Measurements from ENCODE around the gene DHRSX.
"Not testable (repeated sequence)": the region's sequence is repeated elsewhere in the genome, so short reads cannot be mapped to it uniquely, and the experiment has no call there.

Gene DHRSX

DNA sequence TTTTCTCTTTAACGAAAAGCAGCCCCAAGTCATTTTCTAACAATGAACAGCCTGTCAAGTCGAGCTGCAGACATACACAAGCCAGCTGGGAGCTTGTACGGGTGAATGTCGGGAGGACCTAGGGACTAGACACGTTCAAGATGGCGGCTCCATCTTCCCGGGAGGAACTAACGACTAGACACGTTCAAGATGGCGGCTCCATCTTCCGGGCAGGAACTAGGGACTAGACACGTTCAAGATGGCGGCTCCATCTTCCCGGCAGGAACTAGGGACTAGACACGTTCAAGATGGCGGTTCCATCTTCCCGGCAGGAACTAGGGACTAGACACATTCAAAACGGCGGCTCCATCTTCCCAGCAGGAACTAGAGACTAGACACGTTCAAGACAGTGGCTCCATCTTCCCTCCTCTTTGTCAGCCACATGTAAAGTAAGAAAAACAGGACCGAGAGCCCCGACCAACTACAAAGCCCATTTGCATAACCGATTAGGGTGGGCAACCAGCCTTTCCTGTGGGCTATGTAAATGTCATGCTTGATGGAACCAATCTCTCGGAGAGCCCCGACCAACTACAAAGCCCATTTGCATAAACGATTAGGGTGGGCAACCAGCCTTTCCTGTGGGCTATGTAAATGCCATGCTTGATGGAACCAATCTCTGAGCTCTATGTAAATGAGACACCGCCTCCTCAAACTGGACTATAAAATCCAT, 175.5 kb downstream of the DHRSX start:
- DNase-seq (ENCODE audit: low read depth in 2 of 3, low spot score in 1 of 3) = peak in 2 of 3 donors; percentile 12 to 27

DNA sequence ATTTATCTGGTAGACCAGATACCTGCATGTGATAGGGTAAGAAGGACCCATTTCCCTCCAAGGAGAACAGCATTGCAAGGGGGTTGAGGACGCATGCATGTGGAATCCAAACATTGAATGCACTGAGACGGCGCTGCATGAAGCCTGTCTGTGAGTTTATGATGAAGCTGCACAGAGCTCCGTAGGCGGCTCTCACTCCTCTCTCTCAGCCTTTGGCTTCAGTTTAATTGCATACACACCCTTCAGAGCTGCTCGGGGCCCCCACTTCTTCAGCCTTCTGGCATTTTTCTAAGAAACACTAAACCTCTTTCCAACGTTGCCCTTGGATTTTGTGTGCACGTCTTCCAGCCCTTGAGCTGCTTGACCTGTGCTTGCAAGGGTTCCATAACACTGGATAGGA, 176.6 kb downstream of the DHRSX start:
- DNase-seq (ENCODE audit: low read depth in 2 of 3, low spot score in 1 of 3) = no peak

DNA sequence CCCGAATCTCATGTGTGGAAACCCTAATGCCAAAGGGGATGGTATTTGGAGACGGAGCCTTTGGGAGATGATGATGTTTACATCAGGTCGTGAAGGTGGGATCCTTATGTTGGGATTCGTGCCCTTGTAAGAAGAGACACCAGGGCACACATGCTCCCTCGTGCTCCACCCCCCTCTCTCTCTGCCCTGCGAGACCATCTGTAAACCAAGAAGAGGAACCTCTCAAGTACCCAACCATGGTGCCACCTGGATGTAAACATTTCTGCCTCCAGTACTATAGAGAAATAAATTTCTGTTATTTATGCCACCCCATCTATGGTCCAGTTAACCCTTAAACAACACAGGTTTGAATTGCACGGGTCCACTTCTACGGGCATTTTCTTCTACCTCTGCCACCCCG, 179.4 kb downstream of the DHRSX start:
- DNase-seq (ENCODE audit: low read depth in 2 of 3, low spot score in 1 of 3) = no peak

DNA sequence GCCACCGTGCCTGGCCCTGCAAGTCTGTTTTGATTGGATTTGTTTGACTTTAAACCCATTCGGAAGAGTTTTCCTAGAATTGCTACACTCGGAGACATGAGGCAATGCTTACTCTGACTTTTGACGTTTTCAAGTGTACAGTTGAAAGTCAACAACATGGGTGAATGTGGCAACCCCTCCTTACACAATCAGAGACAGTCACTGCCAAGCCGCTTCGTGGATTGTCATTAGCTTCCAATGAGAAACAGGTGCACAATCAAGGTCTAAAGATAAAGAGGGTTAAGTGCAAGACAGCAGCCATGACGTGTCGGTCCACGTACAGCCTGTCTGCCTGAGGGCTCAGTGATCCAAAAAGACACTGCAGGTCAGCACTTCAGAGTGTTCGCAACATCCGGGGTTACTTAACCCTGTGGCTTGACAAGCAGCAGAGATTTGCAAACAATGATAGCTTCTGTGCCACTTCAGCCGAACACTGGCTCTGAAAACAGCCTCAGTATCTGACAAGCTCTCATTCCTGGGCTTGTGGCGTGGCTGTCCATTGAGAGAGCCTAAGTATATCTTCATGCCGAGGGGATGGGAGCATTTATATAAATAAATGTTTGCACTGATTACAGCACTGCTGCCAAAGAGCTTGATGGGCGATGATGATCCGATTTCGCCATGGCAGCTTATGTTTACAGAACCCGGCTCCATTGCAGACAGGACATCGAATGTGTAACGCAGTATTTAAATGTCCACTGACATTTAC, 180.0 kb downstream of the DHRSX start:
- no peak for DNase-seq (ENCODE audit: low read depth in 2 of 3, low spot score in 1 of 3)

DNA sequence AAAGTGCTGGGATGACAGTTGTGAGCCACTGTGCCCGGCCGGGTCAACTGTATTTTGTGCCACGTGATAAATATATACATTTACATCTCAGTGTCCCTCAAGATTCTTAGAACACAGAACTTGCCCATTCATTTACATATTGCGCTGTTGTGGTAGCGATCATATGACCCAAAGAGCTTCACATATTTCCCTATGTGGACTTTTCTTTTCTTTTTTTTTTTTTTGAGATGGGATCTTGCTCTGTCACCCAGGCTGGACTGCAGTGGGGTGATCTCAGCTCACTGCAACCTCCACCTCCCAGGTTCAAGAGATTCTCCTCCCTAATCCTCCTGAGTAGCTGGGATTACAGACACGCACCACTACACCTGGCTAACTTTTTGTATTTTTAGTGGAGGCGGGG, 180.7 kb downstream of the DHRSX start:
- DNase-seq (ENCODE audit: low read depth in 2 of 3, low spot score in 1 of 3) = no peak

DNA sequence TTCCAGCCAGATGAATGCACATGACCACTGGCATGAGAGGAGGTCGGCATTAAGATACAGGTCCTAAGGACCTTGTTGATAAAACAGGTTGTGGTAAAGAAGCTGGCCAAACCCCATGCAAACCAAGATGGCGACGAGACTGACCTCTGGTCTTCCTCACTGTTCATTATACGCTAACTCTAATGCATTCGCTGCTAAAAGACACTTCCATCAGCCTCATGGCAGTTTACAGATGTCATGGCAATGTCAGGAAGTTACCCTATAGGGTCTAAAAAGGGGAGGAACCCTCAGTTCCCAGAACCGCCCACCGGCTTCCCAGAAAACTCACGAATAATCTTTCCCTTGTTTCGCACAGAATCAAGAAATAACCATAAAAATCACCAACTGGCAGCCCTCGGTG, 182.4 kb downstream of the DHRSX start:
- no peak for DNase-seq (ENCODE audit: low read depth in 2 of 3, low spot score in 1 of 3)

DNA sequence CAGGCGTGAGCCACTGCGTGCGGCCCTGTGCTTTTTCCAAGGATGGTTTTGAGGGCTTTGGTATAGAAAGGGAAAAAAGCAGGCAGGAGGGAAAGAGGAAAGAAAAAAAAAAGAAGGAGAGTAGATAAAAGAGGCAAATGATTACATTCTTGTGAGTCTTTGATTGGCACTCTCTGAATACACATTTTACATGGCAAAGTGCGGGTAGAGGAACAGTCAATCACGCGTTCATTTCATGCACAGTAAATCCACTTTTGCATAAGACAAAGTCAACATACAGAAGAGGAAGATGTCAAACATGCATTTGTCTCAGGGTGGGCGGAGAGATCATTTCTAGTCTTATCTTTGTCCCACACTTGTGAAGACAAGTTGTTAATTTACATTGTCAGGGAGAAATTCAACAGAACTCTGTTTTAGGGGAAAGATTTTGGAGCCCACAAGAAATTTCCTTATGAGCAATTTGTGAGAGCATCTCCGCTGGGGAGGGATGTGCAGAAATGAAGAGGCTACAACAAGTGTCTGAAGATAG, 183.2 kb downstream of the DHRSX start:
- no peak for DNase-seq (ENCODE audit: low read depth in 2 of 3, low spot score in 1 of 3)

DNA sequence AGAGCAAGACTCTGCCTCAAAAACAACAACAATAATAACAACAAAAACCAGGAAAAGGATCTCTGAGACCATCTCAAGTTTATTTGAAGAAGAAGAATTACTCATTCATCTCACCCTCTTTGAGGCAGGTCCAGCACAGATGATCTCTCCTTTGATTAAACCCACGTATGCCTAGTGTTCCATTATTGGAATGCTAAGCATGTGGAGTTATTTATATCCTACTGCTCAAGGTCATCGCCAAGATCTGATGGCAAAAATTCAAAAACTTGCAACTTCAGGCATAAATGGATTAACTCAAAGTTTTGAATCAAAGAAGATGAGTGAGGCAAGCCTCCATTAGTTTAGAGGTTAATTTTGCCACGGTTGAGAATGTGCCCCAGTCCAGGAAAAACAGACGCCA, 184.2 kb downstream of the DHRSX start:
- DNase-seq (ENCODE audit: low read depth in 2 of 3, low spot score in 1 of 3) = no peak

DNA sequence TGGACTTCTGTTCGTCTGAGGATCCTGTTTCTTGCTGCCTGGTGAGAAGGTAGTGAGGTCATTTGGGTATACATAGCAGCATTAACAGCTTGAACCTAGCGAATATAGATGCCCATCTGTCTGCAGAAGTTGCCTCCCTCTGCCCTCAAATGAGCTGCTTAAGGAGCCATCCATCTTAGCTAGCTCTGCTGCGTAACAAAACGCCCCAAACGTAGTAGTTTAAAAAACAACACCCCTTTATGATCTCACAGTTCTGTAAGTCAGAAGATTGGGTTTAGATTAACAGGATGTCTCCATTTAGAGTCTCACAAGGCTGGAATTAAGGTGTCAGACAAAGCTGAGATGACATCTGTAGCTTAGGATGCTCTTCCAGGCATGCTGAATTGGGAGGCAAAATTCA, 185.3 kb downstream of the DHRSX start:
- DNase-seq (ENCODE audit: low read depth in 2 of 3, low spot score in 1 of 3) = no peak

DNA sequence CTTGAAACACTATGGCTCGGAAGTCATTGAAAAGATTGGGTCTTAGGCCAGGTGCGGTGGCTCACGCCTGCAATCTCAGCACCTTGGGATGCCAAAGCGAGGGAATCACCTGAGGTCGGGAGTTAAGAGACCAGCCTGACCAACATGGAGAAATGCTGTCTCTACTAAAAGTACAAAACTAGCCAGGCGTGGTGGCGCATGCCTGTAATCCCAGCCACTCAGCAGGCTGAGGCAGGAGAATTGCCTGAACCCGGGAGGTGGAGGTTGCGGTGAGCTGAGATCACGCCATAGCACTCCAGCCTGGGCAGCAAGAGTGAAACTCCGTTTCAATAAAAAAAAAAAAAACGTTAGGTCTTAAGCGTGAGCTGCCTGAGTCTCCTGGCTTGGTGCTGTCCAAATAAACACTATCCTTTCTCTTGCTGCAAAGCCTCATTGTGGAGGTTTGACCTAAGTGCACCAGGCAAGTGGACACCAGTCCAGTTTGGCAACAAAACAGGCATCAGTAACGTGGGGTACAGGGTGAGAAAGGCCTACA, 185.9 kb downstream of the DHRSX start:
- no peak for DNase-seq (ENCODE audit: low read depth in 2 of 3, low spot score in 1 of 3)

DNA sequence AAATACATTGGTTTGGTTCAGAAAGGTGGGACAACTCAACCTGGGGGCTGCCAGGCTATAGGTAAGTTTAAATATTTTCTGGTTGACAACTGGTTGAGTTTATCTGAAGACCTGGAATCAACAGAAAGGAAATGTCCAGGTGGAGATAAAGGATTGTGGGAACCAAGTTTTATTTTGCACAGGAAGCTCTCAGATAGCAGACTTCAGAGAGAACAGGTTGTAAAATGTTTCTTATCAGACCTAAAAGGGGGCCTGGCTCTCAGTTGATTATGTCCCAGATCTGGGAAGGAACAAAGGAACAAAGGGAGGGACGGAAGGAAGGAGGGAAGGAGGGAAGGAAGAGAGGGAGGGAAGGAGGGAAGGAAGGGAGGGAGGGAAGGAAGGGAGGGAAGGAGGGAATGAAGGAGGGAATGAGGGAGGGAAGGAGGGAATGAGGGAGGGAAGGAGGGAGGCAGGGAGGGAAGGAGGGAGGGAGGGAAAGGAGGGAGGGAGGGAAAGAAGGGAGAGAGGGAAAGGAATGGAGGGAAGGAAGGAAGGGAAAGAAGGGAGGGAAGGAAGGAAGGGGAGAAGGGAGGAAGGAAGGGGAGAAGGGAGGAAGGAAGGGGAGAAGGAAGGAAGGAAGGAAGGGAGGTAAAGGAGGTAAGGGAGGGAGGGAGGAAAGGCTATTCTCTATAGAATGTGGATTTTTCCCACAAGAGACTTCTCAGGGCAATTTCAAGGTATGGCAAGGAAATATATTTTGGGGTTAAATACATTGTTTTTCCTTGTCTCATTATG, 186.7 kb downstream of the DHRSX start:
- no peak for DNase-seq (ENCODE audit: low read depth in 2 of 3, low spot score in 1 of 3)

DNA sequence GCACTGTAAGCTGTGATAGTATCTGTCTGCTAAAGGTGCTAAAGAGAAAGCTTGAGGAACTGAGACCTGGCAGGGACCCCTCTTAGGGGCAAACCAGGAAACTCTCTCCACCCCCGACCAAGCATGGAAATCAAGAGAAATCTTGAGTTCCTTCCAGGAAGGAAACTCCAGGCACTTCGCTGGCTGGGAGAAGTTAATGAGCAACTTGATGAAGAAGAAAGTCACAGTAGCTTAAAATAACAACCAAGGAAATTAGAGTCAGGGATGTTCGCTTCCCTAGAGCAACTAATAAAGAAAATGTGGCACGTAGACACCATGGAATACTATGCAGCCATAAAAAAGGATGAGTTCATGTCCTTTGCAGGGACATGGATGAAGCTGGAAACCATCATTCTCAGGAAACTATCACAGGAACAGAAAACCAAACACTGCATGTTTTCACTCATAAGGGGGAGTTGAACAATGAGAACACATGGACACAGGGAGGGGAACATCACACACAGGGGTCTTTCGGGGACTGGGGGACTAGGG, 188.7 kb downstream of the DHRSX start:
- DNase-seq (ENCODE audit: low read depth in 2 of 3, low spot score in 1 of 3) = not testable (repeated sequence)

DNA sequence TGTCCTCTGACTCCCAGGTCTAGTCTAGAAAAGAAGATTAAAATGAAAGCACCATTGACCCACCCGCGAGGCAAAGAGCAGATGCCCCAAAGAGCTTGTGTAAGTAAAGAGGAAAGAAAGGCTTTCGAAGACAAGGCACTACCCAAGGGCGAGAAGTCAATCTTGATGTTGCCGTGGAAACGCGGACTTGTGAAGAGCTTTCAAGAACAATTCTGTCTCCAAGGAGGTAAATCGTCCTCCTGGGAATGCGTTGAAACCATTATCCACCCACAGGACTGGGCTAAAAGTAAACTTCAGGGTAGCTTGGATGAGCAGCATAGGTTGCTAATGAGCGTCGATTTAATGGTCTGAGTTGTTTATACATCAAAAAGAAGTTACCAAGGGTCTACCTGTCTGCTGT, 189.3 kb downstream of the DHRSX start:
- DNase-seq (ENCODE audit: low read depth in 2 of 3, low spot score in 1 of 3) = no peak

DNA sequence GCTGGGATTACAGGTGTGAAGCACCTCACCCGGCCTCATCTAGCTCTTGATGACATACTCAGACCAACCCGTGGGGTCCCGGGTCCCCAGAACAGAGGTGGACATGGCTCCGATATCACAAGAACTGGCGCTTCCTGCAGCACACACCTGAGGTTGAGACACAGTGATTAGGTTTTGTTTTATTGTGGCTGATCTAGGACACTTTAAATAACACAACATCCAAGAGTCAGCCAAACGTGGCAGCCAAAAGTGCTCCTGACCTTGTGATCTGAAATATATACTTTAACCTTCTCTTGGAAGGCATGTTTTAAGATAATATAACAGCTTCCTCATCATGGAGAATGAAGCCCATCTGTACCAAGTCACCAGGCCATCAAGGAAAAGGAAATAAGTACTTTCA, 198.9 kb downstream of the DHRSX start:
- DNase-seq (ENCODE audit: low read depth in 2 of 3, low spot score in 1 of 3) = no peak

DNA sequence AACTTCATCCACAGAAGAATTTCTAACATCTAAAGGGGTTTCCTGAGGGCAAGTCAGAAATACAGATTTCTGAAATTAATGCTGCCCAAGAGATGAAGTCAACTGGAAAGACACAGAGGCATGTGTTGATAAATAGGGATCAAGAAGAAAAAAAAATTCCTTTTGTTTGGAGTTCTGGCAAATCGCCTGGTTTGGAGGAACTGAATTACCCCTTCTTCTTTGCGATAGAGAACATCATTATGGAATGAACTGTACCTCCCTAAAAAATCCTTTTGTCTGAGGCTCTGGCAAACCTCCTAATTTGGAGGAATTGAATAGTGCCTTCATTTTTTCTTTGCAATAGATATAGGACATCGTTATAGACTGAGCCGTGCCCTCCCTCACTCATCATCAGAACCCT, 200.9 kb downstream of the DHRSX start:
- no peak for DNase-seq (ENCODE audit: low read depth in 2 of 3, low spot score in 1 of 3)

DNA sequence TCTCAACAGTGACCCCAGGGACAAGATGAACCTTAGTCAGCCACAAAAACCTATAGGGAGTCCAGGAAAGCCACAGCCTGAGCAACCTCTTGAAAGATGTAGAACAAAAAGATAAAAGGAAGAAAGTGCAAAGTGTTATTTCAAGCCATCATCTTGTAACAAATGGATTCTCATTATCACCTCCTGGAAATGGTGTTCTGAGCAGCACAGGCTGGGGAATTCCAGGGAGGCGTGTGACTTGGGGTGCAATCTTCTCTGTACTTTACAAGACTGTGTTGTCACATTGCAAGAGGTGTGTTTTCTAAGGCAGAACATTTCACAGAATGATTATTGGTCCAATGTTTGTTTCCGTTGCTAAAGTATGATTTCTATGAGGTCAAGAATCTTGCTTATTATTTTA, 214.0 kb downstream of the DHRSX start:
- DNase-seq (ENCODE audit: low read depth in 2 of 3, low spot score in 1 of 3) = no peak

DNA sequence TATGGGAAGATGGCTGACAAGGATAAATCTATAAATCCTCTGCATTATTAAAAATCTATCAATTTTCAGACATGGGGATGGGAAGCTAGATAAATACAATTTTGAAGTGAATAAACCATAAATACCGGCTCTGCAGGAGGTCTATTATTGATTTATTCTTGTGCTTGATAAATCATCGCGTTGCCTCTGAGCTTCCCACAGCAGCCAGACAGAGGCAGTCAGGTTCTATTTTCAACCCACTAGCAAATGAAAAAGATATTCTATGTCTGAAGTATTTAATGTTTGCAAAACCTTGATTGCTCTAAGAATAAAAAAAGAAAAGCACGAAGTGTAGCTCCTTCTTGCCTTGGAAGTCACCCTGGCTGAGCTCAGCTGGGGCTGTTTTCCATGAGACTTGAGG, 216.2 kb downstream of the DHRSX start:
- no peak for DNase-seq (ENCODE audit: low read depth in 2 of 3, low spot score in 1 of 3)

DNA sequence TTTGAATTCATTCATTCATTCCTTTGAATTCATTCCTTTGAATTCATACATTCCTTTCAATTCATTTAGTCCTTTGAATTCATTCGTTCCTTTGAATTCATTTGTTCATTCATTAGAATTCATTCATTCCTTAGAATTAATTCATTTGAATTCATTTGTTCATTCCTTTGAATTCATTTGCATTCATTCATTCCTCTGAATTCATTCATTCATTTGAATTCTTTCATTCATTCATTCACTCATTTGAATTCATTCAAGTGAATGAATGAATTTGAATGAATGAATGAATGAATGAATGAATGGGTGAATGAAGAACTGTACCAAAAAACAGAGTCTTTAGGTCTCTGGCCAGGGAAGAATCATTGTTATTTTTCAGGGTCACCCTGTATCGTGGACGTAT, 216.6 kb downstream of the DHRSX start:
- DNase-seq (ENCODE audit: low read depth in 2 of 3, low spot score in 1 of 3) = no peak

DNA sequence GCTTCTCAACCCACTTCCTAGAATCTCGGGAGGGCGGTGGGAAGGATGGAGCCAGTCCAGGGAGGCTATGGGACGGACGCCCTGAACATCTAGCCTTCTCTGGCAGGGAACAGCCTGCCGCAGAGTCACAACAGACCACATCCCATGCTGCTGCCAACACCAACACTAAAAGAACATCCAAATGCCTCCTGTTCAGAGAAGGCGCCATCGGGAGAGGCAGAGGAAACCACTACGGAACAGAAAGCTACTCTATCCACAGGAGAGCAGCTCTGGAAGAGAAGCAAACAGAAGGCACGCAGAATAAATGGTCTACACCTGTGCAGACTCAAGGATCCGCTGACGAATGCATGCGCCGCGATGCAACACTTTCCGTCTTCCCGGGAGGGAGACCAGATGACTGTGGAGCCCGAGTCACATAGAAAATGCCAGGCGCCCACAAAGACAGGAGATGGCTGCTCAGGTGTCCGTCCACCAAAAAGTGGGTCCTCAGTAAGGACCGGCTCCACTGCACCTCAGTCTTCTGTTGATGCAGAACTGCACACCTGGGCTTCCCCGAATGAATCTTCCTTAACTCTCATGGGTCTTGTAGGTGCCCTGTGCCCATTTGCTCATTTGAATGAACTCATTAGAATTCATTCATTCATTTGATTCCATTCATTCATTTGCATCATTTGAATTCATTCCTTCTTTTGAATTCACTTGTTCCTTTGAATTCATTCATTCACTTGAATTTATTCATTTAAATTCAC, 217.5 kb downstream of the DHRSX start:
- DNase-seq (ENCODE audit: low read depth in 2 of 3, low spot score in 1 of 3) = no peak

DNA sequence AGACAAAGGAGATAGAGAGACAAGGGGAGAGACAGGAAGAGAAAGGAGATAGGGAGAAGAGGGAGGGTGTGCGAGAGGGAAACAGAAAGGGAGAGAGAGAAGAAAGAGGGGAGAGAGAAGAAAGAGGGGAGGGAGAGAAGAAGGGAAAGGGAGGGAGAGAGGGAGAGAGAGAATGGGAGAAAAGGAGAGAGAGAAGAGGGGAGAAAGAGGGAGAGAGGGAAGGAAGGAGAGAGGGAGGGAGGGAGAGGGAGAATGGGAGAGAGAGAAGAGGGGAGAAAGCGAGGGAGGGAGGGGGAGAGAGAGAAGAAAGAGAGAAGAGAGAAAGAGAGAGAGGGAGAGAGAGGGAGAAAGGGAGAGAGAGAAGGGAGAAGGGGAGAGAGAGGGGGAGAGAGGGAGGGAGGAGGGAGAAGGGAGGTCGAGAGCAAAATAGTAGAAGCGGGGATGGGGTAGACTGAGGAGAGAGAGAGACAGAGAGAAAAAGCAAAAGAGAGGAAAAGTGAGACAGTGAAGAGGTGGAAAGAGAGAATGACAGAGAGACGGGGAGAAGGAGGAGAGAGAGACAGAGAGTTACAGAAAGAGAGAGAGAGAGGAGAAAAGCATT, 218.2 kb downstream of the DHRSX start:
- no peak for DNase-seq (ENCODE audit: low read depth in 2 of 3, low spot score in 1 of 3)
